Activated CD8-positive, alpha-beta T cell treated with anti-CD3 and anti-CD28 coated beads, Interleukin-2, amount 10 ng/mL, durations not matched to agents 7 days and 5 days (primary cell): ENCODE measurements around the gene TPI1. TPM values are rescaled to one million over a fixed set of nuclear protein-coding genes. Genes with fewer than 3 reads are reported as not detected.

ENCODE experiments used
- ATAC-seq: fragments of 150-1000 bp; cut with Tn5 transposase; one replicate; pipeline ENCODE4 v1.10.0; 2021; ENCODE audit warnings: moderate library complexity
- CTCF ChIA-PET: fragments of 350-600 bp; sonication (Branson Sonifier 250); formaldehyde crosslinking; loops from one replicate; lab custom pipeline; 2021; ENCODE audit warnings: antibody characterized with exemption; lab: Charles Lee
- POLR2A ChIA-PET: fragments of 350-600 bp; sonication (Branson Sonifier 250); formaldehyde crosslinking; loops from one replicate; lab custom pipeline; 2021; ENCODE audit warnings: antibody characterized with exemption; lab: Charles Lee
- DNase-seq: peaks from one replicate; pipeline ENCODE4 v3.0.0-alpha.2; 2020
- H3K27ac Mint-ChIP-seq: one replicate; pipeline ENCODE4 v1.8.0; 2021; ENCODE audit warnings: mild to moderate bottlenecking, mixed read lengths
- H3K27me3 Mint-ChIP-seq: one replicate; pipeline ENCODE4 v1.8.0; 2021; ENCODE audit warnings: low read depth, mixed read lengths
- H3K36me3 Mint-ChIP-seq: one replicate; pipeline ENCODE4 v1.8.0; 2021; ENCODE audit warnings: low read depth, mixed read lengths
- H3K4me1 Mint-ChIP-seq: one replicate; pipeline ENCODE4 v1.8.0; 2021; ENCODE audit warnings: low read depth, mixed read lengths
- H3K4me3 Mint-ChIP-seq: one replicate; pipeline ENCODE4 v1.8.0; 2021; ENCODE audit warnings: mild to moderate bottlenecking, mixed read lengths
- H3K9me3 Mint-ChIP-seq: one replicate; pipeline ENCODE4 v1.8.0; 2022; ENCODE audit warnings: mixed read lengths; ENCODE audit not compliant: insufficient read depth
- total RNA-seq, 2 experiments: library from RNA; stranded (reverse); gene quantifications; one replicate each; pipeline ENCODE4 v1.2.3, GENCODE V29; 2021

The TPI1 gene
- total RNA-seq = 1,000 to 10,000 TPM; 1,505 to 1,545 TPM

DNA sequence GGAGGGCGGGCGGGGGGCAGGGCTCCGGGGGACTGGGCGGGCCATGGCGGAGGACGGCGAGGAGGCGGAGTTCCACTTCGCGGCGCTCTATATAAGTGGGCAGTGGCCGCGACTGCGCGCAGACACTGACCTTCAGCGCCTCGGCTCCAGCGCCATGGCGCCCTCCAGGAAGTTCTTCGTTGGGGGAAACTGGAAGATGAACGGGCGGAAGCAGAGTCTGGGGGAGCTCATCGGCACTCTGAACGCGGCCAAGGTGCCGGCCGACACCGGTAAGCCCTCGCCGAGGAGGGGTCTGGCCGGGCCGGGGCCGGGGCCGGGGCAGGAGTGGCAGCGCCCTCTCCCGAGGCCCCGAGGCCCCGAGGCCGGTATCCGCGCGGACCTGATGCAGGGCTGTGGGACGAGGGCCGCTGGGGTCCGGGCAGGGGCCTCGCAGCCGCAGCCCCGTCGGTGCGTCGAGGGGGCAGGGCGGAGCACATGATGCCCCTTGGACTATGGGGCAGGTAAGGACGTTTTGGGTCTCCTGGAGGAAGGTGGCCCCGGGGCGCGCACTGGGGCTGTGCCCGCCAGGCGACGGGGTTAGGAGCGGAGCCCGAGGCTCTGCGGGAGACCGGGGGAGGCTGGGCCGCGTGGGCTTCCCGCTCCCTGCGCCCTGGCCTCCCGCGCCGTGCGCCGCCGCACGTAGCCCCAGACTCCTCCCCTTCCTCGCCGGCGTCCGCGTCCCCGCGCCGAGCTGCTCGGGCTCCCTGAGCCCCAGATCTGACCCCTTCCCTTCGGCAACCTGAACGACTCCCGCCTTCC is at the start of gene TPI1:
Gene TPI1, plus strand, starts transcription at position 119 of the 798 bp plus-strand sequence. Its CDS starts 36 bp downstream, at position 155.
- Mint-ChIP-seq H3K4me1 (peaks cover 58% of the 10 kb centered on the region), H3K9me3 (no peaks in the 10 kb centered on the region), H3K36me3 (peaks cover 77% of the 10 kb centered on the region), H3K27me3 (no peaks in the 10 kb centered on the region), H3K4me3 (peak within 1 kb of the TSS; percentile 98), H3K27ac (peak within 1 kb of the TSS; percentile 96)
- ChIA-PET CTCF (interaction anchor here (0.6 to 4.4 kb wide), 11 partner anchors 15 to 870 kb away, joined by 3 to 31 read pairs (median 9); partner anchors contain the start of genes CDCA3, COPS7A, PTPN6 and USP5), POLR2A (interaction anchor here (0.9 to 6.8 kb wide), 17 partner anchors 14 to 255 kb away, joined by 3 to 93 read pairs (median 3); partner anchors contain the start of genes C12orf57, CDCA3, PTPN6 and RNU7-1)
- peak; percentile 85 for DNase-seq
- peak; percentile 70 for ATAC-seq

DNA sequence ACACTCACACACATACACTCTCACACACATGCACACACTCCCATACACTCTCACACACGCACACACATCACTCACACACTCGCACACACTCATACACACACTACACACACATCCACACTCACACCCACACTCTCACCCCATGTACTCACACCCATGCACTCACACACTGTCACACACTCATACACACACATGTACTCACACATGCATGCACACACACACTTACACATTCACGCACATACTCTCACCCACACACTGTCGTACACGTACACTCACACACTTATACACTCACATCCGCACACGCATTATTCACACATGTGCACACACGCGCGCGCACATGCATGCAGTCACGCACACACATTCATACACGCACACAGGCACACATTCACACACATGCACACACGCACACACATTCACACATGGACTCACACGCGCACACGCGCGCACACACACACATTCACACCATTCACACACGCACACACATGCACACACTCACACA is 49.6 kb upstream of the TPI1 start:
- ATAC-seq (no peak), DNase-seq (no peak)
- H3K9me3 Mint-ChIP-seq = no peaks in the 10 kb centered on the region
- POLR2A ChIA-PET = interaction anchor here (0.6 kb wide), 1 partner anchor 64 kb away, joined by 3 read pairs; no protein-coding TSS in a partner anchor
- no peaks in the 10 kb centered on the region for H3K36me3 Mint-ChIP-seq
- H3K27ac Mint-ChIP-seq = no peak overlapping the region
- H3K27me3 Mint-ChIP-seq = peaks cover 28% of the 10 kb centered on the region
- no peak overlapping the region for H3K4me3 Mint-ChIP-seq
- CTCF ChIA-PET = no interaction called here
- peaks cover 15% of the 10 kb centered on the region for H3K4me1 Mint-ChIP-seq

DNA sequence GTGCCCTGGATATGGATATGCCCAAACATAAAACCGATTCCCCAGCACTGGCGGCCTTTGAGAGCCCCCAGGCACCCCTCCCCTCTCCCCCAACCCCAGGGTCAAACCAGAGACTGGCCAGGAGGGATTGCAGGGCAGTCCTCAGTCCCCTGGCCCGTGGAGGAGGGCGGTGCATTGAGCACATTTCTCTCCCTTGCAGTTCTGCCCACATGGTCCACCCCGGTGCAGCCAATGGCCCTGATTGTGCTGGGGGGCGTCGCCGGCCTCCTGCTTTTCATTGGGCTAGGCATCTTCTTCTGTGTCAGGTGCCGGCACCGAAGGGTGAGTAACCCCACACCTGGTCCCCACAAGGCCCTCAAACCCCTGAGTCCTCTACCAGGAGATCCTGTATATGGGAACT is 49.1 kb upstream of the TPI1 start:
- no peaks in the 10 kb centered on the region for H3K9me3 Mint-ChIP-seq
- DNase-seq (no peak), ATAC-seq (no peak)
- ChIA-PET CTCF (no interaction called here), POLR2A (interaction anchor here (0.6 kb wide), 1 partner anchor 64 kb away, joined by 3 read pairs; no protein-coding TSS in a partner anchor)
- H3K27me3 Mint-ChIP-seq = peaks cover 33% of the 10 kb centered on the region
- no peaks in the 10 kb centered on the region for H3K36me3 Mint-ChIP-seq
- H3K27ac Mint-ChIP-seq = no peak overlapping the region
- H3K4me3 Mint-ChIP-seq = no peak overlapping the region
- peaks cover 15% of the 10 kb centered on the region for H3K4me1 Mint-ChIP-seq

- peaks cover 15% of the 10 kb centered on the region for H3K4me1 Mint-ChIP-seq
- POLR2A ChIA-PET = no interaction called here
- CTCF ChIA-PET = no interaction called here
- H3K9me3 Mint-ChIP-seq = no peaks in the 10 kb centered on the region
- H3K4me3 Mint-ChIP-seq = no peak overlapping the region
- no peak overlapping the region for H3K27ac Mint-ChIP-seq
- DNase-seq (no peak), ATAC-seq (no peak)
- no peaks in the 10 kb centered on the region for H3K36me3 Mint-ChIP-seq
- peaks cover 37% of the 10 kb centered on the region for H3K27me3 Mint-ChIP-seq
Measured at GRCh38 chr12:6818645-6819044, 48.7 kb upstream of the TPI1 start.

GRCh38 chr12:6819106-6820030 is 48.0 kb upstream of the TPI1 start:
- ChIA-PET CTCF (interaction anchor here (10.3 kb wide), 1 partner anchor 66 kb away, joined by 116 read pairs; the partner anchor contains the start of gene MLF2), POLR2A (no interaction called here)
- peaks cover 39% of the 10 kb centered on the region for H3K27me3 Mint-ChIP-seq
- no peak for ATAC-seq
- no peaks in the 10 kb centered on the region for H3K9me3 Mint-ChIP-seq
- no peak overlapping the region for H3K4me3 Mint-ChIP-seq
- no peaks in the 10 kb centered on the region for H3K36me3 Mint-ChIP-seq
- no peak for DNase-seq
- no peak overlapping the region for H3K27ac Mint-ChIP-seq
- H3K4me1 Mint-ChIP-seq = peaks cover 15% of the 10 kb centered on the region

- no peak overlapping the region for H3K4me3 Mint-ChIP-seq
- H3K27ac Mint-ChIP-seq = no peak overlapping the region
- CTCF ChIA-PET = interaction anchor here (3.6 to 10.3 kb wide), 2 partner anchors 14 to 67 kb away, joined by 22 to 116 read pairs; partner anchors contain the start of gene MLF2
- ATAC-seq = no peak
- no peak for DNase-seq
- H3K27me3 Mint-ChIP-seq = peaks cover 43% of the 10 kb centered on the region
- H3K4me1 Mint-ChIP-seq = peaks cover 16% of the 10 kb centered on the region
- H3K36me3 Mint-ChIP-seq = no peaks in the 10 kb centered on the region
- no peaks in the 10 kb centered on the region for H3K9me3 Mint-ChIP-seq
- POLR2A ChIA-PET = interaction anchor here (1.5 kb wide), 1 partner anchor 25 kb away, joined by 3 read pairs; no protein-coding TSS in a partner anchor
Measured at GRCh38 chr12:6820166-6820565, 47.2 kb upstream of the TPI1 start.

DNA sequence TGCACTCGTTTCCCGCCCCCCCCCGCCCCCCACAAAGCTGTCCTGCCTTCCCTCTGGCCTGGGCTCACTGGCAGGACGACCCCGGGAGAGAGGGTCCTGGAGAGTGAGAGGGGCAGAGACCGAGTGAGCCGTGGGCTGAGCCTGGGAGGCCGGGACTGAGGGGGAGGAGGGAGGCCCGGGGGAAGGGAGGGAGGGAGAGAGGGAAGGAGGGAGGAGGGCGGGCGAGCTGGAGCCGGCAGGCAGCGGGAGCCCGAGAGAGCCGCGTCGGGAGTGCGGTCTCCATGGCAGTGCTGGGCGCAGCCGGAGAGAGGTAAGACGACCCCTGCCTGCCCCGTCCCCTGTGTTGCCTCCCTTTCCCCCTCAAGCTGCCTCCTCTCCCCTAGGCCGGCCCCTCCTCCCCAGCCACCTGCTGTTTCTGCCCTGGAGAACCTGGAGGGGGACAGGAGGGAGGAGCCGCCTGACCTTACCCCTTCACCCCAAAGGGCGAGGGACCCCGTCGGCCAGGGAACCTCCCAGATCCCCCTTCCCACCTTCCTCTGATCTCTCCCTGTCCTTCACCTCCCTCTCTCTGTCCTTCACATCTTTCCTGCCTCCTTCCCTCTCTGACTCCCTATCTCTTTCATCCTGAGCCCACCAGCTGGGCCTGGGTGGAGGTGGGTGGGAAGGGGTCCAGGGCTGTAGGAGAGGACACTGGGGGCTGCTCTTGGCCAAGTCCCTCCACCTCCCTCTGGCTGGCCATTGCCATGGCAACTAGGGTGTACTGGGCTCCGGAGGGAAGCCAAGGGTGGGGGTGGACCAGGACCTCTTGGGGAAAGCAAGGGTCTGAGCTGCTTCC is 45.5 kb upstream of the TPI1 start, which contains the start of gene GPR162:
Gene GPR162, plus strand, starts transcription at position 231 of the 835 bp plus-strand sequence. CDS start 2,078 bp downstream, outside the sequence.
- DNase-seq = no peak
- ChIA-PET CTCF (interaction anchor here (0.7 to 10.3 kb wide), 8 partner anchors 10 to 85 kb away, joined by 3 to 116 read pairs (median 4); partner anchors contain the start of gene MLF2), POLR2A (interaction anchor here (1.3 to 1.7 kb wide), 5 partner anchors 23 to 97 kb away, joined by 3 to 10 read pairs (median 3); partner anchors contain the start of gene MLF2)
- H3K27ac Mint-ChIP-seq = peak within 1 kb of the TSS; percentile 51
- no peaks in the 10 kb centered on the region for H3K9me3 Mint-ChIP-seq
- no peaks in the 10 kb centered on the region for H3K36me3 Mint-ChIP-seq
- peaks cover 22% of the 10 kb centered on the region for H3K4me1 Mint-ChIP-seq
- peaks cover 54% of the 10 kb centered on the region for H3K27me3 Mint-ChIP-seq
- ATAC-seq = peak; percentile 12
- peak within 1 kb of the TSS; percentile 17 for H3K4me3 Mint-ChIP-seq

GRCh38 chr12:6822426-6823135 is 44.8 kb upstream of the TPI1 start:
- Mint-ChIP-seq H3K4me1 (peaks cover 26% of the 10 kb centered on the region), H3K27ac (no peak overlapping the region), H3K4me3 (no peak overlapping the region), H3K9me3 (no peaks in the 10 kb centered on the region), H3K36me3 (no peaks in the 10 kb centered on the region), H3K27me3 (peaks cover 62% of the 10 kb centered on the region)
- DNase-seq = no peak
- POLR2A ChIA-PET = interaction anchor here (1.3 to 1.7 kb wide), 3 partner anchors 30 to 98 kb away, joined by 3 to 10 read pairs (median 3); partner anchors contain the start of gene MLF2
- ATAC-seq = no peak
- CTCF ChIA-PET = interaction anchor here (1.0 to 10.3 kb wide), 4 partner anchors 12 to 69 kb away, joined by 3 to 116 read pairs (median 14); partner anchors contain the start of gene MLF2

GRCh38 chr12:6823182-6824084 is 43.9 kb upstream of the TPI1 start:
- Mint-ChIP-seq H3K27me3 (peaks cover 66% of the 10 kb centered on the region), H3K4me3 (no peak overlapping the region), H3K27ac (no peak overlapping the region), H3K36me3 (no peaks in the 10 kb centered on the region), H3K9me3 (no peaks in the 10 kb centered on the region), H3K4me1 (peaks cover 30% of the 10 kb centered on the region)
- ChIA-PET POLR2A (interaction anchor here (1.1 to 1.7 kb wide), 3 partner anchors 30 to 100 kb away, joined by 3 to 10 read pairs (median 3); partner anchors contain the start of genes COPS7A and MLF2), CTCF (interaction anchor here (1.0 to 10.3 kb wide), 7 partner anchors 11 to 203 kb away, joined by 3 to 116 read pairs (median 15); partner anchors contain the start of gene MLF2)
- no peak for DNase-seq
- no peak for ATAC-seq
